Cardiac muscle cell (in vitro differentiated cells and primary cell): Measurements from ENCODE around the gene MEGF11. TPM values are rescaled to one million over a fixed set of nuclear protein-coding genes. Genes with fewer than 3 reads are reported as not detected.

Experiments
- DNase-seq, 2 donors: peaks; one replicate each; pipeline versions ENCODE4 v3.0.0 to v3.0.0-alpha.2; 2010 to 2017; ENCODE audit warnings: low read depth in 1 of 2, low spot score in 1 of 2
- H3K27ac ChIP-seq: fragments of 200-600 bp; sonication (generic); 2 replicates; pipeline ENCODE4 v1.5.1; 2016
- H3K27me3 ChIP-seq: fragments of 200-600 bp; sonication (generic); 2 replicates; pipeline ENCODE4 v1.6.0; 2016; ENCODE audit warnings: control low read depth
- H3K36me3 ChIP-seq: fragments of 200-600 bp; sonication (generic); 2 replicates; pipeline ENCODE4 v1.5.1; 2016; ENCODE audit warnings: control low read depth
- H3K4me1 ChIP-seq: fragments of 200-600 bp; sonication (generic); 2 replicates; pipeline ENCODE4 v1.8.1; 2017; ENCODE audit warnings: low read depth, mild to moderate bottlenecking, mixed run types
- H3K4me3 ChIP-seq: fragments of 200-600 bp; sonication (generic); 2 replicates; pipeline ENCODE4 v1.5.1; 2016; ENCODE audit warnings: mild to moderate bottlenecking
- H3K9me3 ChIP-seq: fragments of 200-600 bp; sonication (generic); 2 replicates; pipeline ENCODE4 v1.5.1; 2017; ENCODE audit warnings: low read depth, mild to moderate bottlenecking, control low read depth
- CTCF ChIP-seq: IDR thresholded peaks from 2 replicates; pipeline ENCODE4 v1.5.1; 2012; ENCODE audit warnings: low read depth, mild to moderate bottlenecking, low read length
- polyA plus RNA-seq: library from polyadenylated mRNA; unstranded; fragments of >200 nt; fragmentation: Nextera tagmentation; extraction: Ambion mirVana; gene quantifications from 2 replicates; pipeline ENCODE4 v1.2.1, GENCODE V29; 2016
- total RNA-seq: library from RNA; depleted of rRNA; stranded (reverse); fragments of >200 nt; gene quantifications from 2 replicates; pipeline ENCODE4 v1.2.3, GENCODE V29; 2016

MEGF11 gene
- total and polyA plus RNA-seq, 2 experiments from 2014 or later, result 0.30 TPM; not detected in 1

GRCh38 chr15:66085128-66085527 lies 168.4 kb downstream of the MEGF11 start:
- DNase-seq, result no peak
- H3K4me1 ChIP-seq, result peaks cover 12% of the 10 kb centered on the region
- TF ChIP-seq CTCF, result no peak
- H3K4me3 ChIP-seq, result no peak overlapping the region
- no peaks in the 10 kb centered on the region for H3K9me3 ChIP-seq
- H3K36me3 ChIP-seq, result no peaks in the 10 kb centered on the region
- no peaks in the 10 kb centered on the region for H3K27me3 ChIP-seq
- H3K27ac ChIP-seq, result no peak overlapping the region

- no peak for DNase-seq
- H3K4me1 ChIP-seq, result peaks cover 12% of the 10 kb centered on the region
- no peaks in the 10 kb centered on the region for H3K9me3 ChIP-seq
- H3K27me3 ChIP-seq, result no peaks in the 10 kb centered on the region
- H3K4me3 ChIP-seq, result no peak overlapping the region
- H3K27ac ChIP-seq, result no peak overlapping the region
- no peak for TF ChIP-seq CTCF
- H3K36me3 ChIP-seq, result no peaks in the 10 kb centered on the region
These were observed 168.8 kb downstream of the MEGF11 start for GRCh38 chr15:66084704-66085103.

GRCh38 chr15:66080717-66081398 lies 172.7 kb downstream of the MEGF11 start:
- H3K36me3 ChIP-seq, result no peaks in the 10 kb centered on the region
- H3K27ac ChIP-seq, result no peak overlapping the region
- peak in 1 of 2 donors; percentile 65 for DNase-seq
- TF ChIP-seq CTCF, result no peak
- no peaks in the 10 kb centered on the region for H3K4me1 ChIP-seq
- no peaks in the 10 kb centered on the region for H3K9me3 ChIP-seq
- H3K4me3 ChIP-seq, result no peak overlapping the region
- no peaks in the 10 kb centered on the region for H3K27me3 ChIP-seq

- TF ChIP-seq CTCF, result no peak
- Histone ChIP-seq H3K27ac (no peak overlapping the region), H3K4me1 (no peaks in the 10 kb centered on the region), H3K9me3 (no peaks in the 10 kb centered on the region), H3K4me3 (no peak overlapping the region), H3K36me3 (no peaks in the 10 kb centered on the region), H3K27me3 (no peaks in the 10 kb centered on the region)
- no peak for DNase-seq
These were observed 174.6 kb downstream of the MEGF11 start for GRCh38 chr15:66078929-66079275.

GRCh38 chr15:66078196-66078928 lies 175.2 kb downstream of the MEGF11 start:
- Histone ChIP-seq H3K4me3 (no peak overlapping the region), H3K4me1 (no peaks in the 10 kb centered on the region), H3K27ac (no peak overlapping the region), H3K9me3 (no peaks in the 10 kb centered on the region), H3K27me3 (no peaks in the 10 kb centered on the region), H3K36me3 (no peaks in the 10 kb centered on the region)
- peak in 1 of 2 donors; percentile 27 for DNase-seq
- no peak for TF ChIP-seq CTCF
